NB4 (cell line): ENCODE measurements around the gene FOXP4.

Experiments used
- POLR2A ChIP-seq: IDR thresholded peaks from 2 replicates; pipeline ENCODE4 v1.6.1; 2011; ENCODE audit warnings: mild to moderate bottlenecking; ENCODE audit not compliant: insufficient read length; ENCODE audit errors: extremely low read depth
- TF ChIP-seq, protein P1 (sequence below): IDR thresholded peaks from one replicate; pipeline ENCODE4 v1.5.1; 2012; ENCODE audit warnings: low read depth, low read length

DNA sequence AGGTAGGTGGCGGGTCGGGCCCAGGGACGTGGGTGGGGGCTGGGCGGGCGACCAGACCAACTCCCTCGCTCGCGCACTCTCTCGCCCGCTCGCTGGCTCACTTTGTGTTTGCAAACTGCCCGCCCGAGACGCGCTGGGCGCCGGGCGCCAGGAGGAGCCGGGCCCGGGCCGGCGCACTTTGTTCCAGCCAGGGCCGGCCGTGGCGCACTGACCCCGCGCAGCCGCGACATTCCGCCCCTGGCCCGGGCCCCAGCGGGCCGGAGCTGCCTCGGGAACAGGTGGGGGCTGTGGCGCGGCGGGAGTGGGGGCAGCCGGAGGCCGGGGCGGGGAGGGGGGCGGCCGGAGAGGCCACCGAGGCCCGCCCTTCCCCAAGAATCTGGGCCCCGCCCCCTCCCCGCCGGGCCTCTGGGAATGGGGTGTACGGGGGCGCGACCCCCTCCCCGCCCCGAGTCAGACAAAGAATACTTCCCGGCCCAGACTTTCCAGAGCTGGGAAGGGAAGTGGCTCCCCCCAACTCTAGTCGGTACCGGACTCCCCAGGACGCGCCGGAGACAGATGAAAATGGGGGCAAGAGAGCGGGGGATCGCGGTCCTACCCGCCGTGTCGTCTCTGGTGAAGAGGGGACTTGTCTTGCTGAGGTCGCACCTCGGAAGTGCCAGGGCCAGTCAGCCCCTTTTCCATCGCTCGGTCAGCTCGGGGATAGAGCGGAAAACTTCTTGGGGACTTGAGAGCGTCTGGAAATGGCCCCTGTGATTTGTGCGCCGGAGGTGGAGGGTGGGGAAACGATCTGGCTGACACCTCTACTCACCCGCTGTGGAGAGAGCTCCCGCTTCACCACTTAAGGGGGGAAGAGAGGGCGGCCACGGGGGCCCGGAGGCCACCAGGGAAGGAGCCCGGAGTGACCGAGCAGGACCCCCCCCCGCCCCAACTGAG lies 951 bp downstream of the FOXP4 start:
- TF ChIP-seq, protein P1, sequence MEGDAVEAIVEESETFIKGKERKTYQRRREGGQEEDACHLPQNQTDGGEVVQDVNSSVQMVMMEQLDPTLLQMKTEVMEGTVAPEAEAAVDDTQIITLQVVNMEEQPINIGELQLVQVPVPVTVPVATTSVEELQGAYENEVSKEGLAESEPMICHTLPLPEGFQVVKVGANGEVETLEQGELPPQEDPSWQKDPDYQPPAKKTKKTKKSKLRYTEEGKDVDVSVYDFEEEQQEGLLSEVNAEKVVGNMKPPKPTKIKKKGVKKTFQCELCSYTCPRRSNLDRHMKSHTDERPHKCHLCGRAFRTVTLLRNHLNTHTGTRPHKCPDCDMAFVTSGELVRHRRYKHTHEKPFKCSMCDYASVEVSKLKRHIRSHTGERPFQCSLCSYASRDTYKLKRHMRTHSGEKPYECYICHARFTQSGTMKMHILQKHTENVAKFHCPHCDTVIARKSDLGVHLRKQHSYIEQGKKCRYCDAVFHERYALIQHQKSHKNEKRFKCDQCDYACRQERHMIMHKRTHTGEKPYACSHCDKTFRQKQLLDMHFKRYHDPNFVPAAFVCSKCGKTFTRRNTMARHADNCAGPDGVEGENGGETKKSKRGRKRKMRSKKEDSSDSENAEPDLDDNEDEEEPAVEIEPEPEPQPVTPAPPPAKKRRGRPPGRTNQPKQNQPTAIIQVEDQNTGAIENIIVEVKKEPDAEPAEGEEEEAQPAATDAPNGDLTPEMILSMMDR, result no peak
- no peak for TF ChIP-seq POLR2A
